CD4-positive, alpha-beta T cell treated with Interleukin-4 for 4 hours (primary cell): ENCODE data around the gene PINLYP.
"Not testable (repeated sequence)": the region's sequence is repeated elsewhere in the genome, so short reads cannot be mapped to it uniquely, and the experiment has no call there.

Experiments
- DNase-seq: peaks from one replicate; pipeline ENCODE4 v3.0.0-alpha.2; 2020

Gene PINLYP

DNA sequence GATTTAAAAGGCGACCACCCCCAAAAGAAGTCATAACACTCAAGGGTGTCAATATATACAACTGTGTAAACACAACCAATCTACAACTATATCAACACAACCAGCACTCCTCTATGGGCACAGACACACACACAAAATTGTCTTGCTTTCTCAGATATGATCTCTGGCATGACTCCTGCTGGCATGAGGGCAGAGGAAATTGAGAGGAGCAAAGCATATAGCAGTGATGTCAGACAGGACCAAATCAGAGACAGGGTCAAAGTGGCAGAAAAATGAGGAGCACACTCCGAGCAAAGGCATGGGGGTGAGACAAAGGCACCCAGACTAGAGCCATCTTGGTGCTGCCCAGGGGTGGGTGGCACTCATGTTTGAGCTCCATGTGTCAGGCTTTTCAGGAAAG lies 10.7 kb downstream of the PINLYP start:
- no peak for DNase-seq

DNA sequence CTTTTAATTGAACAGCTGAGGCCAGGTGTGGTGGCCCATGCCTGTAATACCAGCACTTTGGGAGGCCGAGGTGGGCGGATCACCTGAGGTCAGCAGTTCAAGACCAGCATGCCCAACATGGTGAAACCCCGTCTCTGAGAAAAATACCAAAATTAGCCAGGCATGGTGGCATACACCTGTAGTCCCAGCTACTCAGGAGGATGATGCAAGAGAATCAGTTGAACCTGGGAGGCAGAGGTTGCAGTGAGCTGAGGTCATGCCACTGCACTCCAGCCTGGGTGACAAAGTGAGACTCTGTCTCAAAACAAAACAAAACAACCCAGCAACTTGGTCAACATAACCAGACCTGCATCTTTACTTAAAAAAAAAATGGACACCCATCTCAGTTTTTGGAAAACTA lies 11.4 kb downstream of the PINLYP start:
- not testable (repeated sequence) for DNase-seq

DNA sequence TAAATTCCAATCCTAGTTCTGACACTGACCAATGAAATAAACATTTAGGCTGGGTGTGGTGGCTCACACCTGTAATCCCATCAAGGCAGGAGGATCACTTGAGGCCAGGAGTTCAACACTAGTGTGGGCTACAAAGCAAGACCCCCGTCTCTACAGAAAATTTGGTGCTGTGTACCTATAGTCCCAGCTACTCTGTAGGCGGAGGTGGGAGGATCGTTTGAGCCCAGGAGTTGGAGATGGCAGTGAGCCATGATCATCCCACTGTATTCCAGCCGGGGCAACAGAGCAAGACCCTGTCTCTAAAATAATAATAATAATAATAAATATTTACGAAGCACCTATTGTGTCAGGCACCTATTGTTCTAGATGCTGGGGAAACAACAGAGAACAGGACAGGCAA lies 13.7 kb downstream of the PINLYP start:
- no peak for DNase-seq

DNA sequence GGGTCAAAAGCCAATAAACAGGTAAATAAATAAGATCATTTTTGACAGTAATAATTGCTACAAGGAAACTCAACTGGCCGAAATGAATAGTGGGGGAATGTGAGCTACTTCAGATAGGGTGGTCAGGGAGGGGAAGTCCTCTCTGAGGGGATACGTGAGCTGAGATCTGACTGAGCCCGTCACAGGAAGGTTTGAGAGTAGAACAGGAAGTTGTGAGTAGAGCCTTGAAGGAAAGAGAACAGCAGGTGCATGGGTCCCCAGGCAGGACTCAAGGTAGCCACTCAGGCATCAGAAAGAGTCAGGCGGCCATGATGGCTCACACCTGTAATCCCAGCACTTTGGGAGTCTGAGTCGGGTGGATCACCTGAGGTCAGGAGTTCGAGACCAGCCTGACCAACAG lies 14.1 kb downstream of the PINLYP start:
- no peak for DNase-seq

DNA sequence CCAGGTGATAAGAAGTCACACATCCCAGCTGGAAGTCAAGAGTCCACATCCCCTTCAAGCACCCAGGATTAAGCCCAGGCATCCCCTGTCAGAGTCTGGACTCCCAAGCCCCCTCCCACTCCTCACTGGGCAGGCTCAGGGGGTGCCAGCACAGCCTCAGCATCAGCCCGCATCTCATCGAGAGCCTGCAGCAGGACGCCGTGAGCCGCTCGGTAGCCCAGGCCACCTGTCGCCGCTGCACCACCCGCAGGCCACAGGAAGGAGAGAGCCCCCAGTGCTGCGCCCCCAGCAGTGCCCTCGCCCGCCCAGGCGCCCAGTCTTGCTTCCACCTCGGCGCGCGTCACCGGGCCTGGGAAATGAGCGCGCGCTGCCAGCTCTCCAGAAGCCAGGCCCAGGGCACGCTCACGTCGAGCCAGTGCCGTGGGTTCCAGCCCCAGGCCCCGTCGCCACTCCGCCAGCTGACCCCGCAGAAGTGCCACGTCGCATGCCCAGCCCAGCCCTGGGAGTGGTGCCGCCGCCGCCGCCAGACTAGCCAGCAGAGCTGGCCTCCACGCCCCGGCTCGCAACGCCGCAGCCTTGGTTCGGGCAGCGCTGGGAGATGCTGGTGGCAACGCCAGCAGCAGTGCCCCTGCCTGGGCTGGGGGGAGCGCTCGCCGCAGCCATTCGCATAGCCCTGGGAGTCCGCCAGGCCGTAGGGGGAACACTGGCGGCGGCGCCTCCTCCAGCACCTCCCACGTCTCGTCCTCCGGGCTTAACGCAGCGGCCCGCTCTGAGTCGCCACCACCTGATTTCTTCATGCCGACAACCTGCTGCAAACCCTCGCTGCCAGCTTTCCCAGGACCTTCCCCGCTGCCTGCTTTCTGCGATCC lies 16.5 kb downstream of the PINLYP start:
- DNase-seq = no peak

DNA sequence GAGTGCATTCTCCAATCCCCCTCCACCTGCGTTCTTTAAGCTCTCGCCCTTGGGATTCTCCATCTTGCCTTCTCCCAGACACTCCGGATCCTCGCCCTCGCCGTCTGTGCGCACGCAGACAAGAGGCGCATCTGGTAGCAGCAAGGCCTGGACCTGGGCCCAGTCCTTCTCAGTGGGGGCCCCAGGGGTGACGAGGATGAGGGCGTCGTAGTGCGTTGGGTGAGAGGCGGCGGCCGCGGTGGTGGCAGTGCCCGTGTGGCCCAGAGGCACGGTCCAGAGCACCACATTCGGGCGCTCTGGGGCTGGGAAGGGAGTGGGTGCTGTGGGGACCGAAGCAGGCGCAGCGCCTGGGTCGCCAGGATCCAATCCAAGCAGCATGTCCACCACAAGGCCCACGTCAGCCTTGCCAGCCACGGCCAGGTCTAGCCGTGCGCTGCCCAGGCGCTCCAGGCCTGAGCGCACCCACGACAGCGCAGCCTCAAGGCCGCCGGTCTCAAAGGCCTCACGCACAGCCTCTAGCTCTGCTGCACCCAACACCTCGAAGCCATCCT lies 17.3 kb downstream of the PINLYP start:
- DNase-seq = no peak

DNA sequence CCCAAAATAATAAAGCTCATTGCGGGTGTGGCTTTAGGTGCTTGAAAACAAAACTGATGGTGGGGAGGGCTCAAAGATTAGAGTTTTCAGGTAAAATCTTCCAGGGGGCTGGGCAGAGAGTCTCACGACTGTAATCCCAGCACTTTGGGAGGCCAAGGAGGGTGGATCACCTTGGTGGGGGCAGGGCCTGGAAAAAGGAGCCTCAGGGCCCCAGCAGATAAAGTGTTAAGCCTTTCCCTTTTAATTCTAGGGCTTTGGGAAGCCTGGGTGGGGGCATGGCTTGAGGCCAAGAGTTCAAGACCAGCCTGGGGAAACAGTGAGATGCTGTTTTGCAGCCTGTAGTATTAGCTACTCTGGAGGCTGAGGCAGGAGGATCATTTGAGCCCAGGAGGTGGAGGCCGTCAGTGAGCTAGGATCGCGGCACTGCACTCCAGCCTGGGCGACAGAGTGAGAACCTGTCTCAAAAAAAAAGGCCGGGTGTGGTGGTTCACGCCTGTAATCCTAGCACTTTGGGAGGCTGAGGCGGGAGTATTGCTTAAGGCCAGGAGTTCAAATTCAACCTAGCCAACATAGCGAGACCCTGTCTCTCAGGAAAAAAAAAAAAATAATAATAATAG lies 18.6 kb downstream of the PINLYP start:
- no peak for DNase-seq

DNA sequence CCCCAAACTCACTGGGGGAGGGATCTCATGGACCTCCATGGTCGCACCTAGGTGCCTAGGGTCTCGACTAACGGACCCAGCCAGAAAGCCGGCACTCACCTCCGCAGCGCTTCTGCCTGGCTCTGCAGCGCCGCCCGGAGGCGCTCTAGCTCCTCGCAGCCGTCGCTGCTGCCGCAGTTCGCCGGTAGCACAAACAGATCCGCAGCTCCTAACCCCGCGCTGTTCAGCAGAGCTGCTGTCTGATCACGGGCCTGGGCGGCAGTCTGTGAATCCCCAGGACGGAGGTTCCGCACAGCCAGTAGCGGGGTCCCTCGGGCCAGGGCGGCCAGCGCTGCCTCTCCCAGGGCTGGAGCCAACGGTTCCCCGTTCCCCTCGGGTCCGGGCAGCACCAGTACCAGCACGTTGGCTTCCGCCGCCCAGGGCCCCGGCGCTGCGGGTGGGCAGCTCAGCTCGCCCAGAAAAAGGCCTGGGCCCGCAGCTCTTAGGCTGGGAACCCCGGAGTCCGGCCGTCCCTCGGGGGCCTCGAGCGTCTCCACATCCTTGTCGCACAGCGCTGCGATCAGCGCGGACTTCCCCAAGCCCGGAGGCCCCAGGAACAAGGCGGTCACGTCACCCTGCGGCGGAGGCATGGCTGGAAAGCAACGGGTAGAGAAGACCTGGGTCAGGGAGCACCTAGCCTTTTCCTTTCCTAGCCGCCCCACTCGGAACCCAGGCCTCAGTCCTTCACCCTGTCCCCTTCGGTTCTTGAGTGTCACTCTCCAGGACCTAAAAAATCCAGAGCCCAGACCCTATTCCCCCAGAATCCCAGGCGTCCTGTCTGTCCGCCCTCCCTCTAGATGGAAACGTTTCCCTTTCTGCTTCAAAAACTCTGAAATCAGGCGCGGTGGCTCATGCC lies 19.4 kb downstream of the PINLYP start:
- peak; percentile 65 for DNase-seq

DNA sequence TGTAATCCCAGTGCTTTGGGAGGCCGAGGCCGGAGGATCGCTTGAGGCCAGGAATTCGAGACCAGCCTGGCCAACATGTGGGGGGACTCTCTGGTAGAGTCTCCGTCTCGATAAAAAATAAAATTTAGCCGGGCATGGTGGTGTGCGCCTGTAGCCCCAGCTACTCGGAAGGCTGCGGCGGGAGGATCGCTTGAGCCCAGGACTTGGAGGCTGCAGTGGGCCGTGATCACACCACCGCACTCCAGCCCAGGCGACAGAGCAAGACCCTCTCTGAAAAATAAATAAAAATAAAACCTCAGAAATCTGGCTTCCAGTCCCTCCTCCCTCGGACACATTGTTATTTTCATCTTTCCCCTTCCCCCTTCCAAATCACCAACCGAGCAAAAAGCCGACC lies 20.0 kb downstream of the PINLYP start:
- DNase-seq = no peak

DNA sequence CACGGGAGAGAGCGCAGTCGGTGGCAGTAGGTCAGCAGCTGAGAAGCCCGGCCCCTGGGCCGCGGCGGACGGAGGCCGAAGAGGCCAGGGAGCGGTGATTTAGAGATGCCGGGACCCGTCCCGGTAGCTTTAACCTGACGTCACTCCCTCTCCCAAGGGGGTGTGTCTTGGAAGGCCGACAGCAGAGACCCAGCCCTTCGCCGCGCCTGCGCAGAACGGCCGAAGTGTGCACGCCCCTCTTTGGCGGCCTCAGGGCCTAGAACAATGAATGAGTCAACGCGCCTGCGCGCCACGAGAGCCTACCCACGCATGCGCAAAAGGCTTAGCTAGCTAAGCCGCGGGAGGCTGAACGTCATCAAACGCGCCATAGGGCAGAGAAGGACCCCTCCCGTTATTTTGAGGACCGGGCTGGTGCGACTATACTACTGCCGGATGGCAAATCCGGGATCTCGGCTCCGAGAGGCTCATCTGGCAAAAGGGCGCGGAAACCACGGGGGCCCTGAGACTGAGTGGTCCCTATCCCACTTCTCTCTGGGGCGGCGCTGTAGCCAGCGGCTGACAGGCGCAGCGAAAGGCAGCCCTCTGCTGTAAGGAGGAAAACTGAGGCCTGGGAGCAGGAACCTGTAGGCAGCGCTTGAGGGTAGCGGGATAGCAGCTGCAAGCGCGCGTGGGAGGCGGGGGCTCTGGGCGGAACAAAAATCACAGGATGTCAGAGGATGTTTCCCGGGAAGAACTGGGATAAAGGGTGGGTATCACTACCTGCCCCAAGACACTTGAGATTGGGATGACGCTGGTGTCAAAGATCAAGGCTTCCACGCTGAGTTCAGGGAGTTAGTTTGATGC lies 20.6 kb downstream of the PINLYP start, which contains the start of the genes IRGQ and ZNF576:
IRGQ (minus strand) TSS at position 136 of the 843 bp plus-strand sequence. CDS start 796 bp downstream, outside the sequence.
ZNF576 (plus strand) TSS at position 597 of the 843 bp plus-strand sequence. CDS start 514 bp downstream, outside the sequence.
- DNase-seq = peak; percentile 99

DNA sequence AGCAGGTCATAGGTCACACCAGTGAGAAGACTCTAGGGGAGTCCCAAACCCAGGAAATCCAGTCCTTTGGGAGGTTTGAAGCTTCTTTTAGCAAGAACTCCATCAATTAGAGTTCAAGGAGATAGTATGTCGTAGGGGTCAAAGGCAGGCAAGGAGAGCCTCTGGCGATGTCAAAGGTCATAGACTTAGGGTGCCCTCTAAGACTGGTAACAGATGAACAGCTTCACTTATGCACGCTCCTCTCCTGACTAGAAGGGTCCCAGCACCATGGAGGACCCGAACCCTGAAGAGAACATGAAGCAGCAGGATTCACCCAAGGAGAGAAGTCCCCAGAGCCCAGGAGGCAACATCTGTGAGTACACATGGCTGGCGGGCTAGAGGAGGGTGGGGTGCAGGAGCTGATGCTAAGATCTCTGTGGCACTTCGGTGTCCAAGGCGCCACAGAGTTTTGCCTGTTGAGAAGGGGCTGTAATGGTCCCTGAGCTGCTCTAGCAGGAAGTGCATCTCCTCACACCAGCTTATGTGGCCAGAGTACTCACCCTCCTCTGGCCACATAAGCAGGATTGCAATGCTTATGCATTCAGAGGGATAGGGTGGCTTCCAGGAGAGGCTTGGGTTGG lies 21.4 kb downstream of the PINLYP start:
- DNase-seq = no peak

DNA sequence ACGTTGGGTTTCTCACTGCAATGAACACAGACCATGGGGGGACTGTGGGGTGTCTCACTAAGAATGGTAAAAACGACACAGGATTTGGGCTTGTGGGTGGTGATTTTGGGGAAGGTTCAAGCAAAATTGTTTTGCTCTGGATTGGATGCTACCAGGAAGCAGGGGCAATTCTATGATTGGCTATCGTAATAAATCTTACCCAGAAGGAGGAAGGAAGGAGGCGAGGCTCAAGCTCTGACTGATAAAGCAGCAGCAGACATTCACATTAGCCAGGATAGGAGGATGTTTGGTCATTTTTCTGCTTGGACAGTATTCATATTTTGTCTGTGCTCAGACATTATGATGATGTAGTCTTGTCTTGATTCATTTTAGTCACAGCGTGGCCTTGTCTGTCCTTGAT lies 22.3 kb downstream of the PINLYP start:
- DNase-seq = no peak

DNA sequence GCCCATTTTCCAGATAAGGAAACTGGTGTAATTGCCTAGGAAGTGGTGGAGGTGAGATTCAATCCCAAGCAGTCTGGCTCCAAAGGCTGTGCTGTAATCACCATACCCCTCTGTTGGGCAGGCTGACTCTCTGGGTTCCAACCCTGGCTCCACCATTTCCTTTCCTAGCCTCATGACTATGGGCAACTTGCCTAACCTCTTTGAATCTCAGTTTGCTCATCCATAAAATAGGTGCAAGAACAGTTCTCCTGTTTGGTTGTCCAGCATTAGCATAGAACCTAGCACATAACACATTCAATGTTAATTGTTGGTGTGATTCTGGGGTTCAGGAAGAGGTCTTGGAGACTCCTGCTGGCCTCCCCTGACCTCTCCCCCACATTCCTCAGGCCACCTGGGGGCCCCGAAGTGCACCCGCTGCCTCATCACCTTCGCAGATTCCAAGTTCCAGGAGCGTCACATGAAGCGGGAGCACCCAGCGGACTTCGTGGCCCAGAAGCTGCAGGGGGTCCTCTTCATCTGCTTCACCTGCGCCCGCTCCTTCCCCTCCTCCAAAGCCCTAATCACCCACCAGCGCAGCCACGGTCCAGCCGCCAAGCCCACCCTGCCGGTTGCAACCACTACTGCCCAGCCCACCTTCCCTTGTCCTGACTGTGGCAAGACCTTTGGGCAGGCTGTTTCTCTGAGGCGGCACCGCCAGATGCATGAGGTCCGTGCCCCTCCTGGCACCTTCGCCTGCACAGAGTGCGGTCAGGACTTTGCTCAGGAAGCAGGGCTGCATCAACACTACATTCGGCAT lies 23.0 kb downstream of the PINLYP start:
- DNase-seq = no peak

DNA sequence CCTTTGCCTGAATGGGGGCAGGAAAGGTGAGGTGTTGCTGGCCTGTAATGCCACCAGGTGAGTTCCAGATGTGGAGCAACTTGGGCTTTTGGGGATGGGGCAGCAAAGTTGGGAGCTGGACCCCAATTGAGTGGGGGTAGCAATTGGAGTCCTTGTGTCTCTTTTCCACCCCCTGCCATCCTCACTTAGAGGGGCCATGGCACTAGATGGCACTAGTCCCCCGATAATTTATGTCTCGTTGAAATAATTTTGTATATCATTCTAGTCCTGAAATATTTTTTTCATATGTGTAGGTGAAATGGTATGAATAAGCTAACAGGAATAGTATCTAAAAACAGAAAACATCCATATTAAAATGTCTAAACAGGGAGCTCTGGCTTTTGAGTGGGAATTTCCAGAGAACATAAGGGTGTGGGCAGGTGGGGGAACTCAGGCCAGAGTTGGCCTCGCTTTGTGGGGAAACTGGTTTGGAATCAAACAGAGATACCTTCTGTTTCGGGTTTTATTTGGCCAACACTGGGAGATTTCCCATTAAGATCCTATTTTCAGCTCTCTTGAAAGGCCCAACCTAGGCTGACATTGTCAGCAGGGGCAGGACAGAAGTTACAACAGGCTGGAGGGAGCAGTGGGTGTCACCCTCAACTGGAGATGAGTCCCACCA lies 24.2 kb downstream of the PINLYP start:
- no peak for DNase-seq

DNA sequence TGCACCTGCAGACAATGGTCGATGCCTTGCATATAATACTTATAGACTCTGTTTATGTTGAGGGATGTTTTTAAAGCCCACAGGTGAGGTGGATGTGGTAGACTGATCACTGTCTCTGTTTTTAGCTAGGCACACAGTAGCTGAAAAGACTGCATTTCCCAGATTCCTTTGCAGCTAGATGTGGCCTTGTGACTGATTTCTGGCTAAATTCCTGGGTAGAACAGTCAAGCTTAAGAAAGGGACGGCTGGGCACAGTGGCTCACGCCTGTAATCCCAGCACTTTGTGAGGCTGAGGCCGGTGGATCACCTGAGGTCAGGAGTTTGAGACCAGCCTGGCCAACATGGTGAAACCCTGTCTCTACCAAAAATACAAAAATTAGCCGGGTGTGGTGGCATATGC lies 24.7 kb downstream of the PINLYP start:
- DNase-seq = not testable (repeated sequence)

DNA sequence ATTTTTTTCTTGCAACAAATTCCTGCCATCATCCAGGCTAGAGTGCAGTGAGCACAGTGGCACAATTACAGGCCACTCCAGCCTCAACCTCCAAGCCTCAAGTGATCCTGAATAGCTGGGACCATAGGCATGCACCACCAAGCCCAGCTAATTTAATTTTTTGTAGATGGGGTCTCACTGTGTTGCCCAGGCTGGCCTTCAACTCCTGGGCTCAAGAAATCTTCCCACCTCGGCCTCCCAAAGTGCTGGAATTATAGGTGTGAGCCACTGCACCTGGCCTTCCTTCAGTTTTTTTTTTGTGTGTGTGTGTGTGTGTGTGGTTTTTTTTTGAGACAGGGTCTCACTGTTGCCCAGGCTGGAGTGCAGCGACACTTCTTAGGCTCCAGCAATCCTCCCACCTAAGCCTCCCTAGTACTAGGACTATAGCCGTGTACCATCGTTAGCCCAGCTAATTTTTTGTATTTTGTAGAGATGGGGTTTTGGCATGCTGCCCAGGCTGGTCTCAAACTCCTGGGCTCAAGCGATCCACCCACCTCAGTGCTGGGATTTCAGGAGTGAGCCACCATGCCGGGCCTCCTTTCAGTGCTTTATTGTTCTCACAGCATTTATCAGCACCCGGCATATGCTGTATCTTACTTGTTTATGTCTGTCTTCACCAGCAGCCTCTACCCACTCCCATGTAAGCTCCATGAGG lies 30.4 kb downstream of the PINLYP start:
- DNase-seq = no peak

DNA sequence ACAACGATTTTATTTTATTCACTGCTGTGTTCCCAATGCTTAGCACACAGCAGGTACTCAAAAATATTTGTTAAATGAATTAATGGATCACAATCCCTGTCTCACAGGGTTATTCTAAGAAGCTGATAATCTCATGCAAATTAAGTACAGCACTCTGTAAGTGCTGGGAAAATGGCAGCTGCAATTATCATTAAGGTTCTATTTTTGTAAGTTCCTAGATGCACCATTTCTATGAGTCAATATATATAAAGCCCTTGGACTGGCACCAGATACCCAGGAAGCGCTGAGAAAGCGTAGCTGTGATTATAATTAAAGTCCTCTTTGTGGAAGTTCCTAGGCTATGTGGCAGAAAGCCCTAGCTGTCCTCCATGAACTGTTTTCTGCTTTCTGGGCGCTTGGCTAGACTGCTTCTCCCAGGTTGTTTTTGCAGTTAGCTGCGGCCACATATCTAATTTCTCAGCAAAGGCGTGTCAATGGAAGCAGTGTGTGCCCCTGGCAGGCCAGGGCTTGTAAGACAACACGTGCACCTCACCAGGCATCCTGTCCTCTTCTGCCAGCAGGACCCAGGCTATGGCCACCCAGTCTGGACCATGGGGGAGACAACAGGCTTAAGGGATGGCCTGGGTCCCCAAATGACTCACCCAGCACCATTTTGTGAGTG lies 31.1 kb downstream of the PINLYP start:
- no peak for DNase-seq
